Measurements from ENCODE around the gene SLC38A8. TPM values are rescaled to one million over a fixed set of nuclear protein-coding genes. Genes with fewer than 3 reads are reported as not detected.
A peak's percentile ranks its signal among the peaks of the same experiment; 100 is the strongest.

The SLC38A8 gene
- total and polyA plus RNA-seq, 4 donors, result 0.28 to 1.4 (median 1.1) TPM

DNA sequence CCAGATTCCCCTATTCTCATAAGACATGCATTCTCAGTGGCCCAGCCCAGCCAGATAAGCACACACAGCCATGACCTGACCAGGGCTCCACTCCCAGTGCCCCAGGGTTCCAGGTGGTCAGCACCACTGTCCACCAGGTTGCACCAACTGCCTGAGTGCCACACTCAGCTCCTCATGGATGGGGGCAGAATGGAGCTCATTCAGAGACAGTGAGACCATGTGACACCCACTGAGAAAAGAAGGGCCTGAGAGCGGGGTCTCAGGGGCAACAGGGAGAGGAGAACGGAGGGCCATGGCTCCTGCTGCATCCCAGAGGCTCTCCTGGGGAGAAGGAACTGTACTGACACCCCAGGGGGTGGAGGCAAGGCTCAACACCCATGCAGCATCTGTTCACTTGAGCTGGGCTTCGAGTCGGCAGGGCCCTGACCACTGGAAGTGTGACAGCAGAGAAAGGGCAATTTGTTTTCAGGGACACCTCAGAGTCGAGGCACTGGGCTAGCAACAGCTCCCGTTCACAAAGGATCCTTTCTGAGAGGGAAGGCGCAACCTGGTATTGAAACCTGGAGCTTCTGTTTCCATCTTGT lies 18.7 kb upstream of the SLC38A8 start:
- Histone ChIP-seq H3K9me3 (ENCODE audit: control insufficient read depth, insufficient read depth, low read length) (no peaks in the 10 kb centered on the region), H3K27me3 (ENCODE audit: control insufficient read depth, insufficient read depth, low read length) (no peaks in the 10 kb centered on the region), H3K4me3 (ENCODE audit: low read depth, low read length) (no peak overlapping the region), H3K36me3 (ENCODE audit: control insufficient read depth, insufficient read depth, low read length) (peaks cover 60% of the 10 kb centered on the region), H3K4me1 (ENCODE audit: control insufficient read depth, insufficient read depth, low read length) (peaks cover 12% of the 10 kb centered on the region), H3K27ac (ENCODE audit: low read depth, low read length) (no peak overlapping the region)
- no peak for DNase-seq (ENCODE audit: low read depth in 4 of 6, low spot score in 6 of 6)
- WGBS (ENCODE audit: insufficient coverage), result 72% methylated on average over 6 of the region's 7 CpGs

DNA sequence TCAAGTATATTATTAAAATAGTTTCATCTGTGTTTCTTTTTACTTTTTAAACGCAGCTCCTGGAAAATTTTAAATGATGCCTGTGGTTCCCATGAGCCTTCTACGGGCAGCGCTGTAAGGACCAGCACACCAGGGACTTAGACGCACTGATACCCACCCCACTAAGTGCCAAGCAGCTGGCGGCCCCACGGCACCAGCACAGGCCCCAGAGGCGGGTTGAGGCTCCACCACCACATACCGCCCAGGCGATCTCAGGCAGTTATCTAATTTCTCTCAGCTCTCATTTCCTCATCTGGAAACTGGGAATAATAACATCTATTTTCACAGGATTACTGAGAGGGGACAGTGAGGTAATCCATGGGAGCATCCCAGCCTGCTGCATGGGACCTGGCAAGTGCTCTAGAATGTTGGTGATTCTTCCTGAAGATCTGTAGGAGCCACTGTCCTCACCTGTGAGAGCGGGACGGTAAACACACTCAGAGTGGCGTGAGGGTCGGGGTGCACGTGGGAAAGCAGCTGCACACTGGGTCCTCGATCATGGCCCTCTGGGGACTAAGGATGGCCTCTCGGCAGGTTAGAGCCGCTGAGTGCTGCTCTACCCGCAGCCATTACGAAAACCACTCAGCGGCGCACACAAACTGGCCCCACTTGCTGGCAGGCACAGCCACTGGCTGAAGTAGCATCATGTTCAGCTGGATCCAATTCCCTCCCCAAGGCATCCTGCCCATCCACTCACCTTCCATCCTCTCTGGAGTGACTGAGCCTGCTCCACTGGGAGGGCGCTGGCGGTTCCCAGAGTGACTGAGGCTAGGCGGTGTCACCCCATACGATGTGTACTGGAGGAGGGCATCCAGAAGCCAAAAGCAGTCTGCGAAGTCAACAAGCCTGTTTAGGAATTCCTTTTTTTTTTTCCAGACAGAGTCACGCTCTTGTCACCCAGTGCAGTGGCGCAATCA lies 17.6 kb upstream of the SLC38A8 start:
- WGBS (ENCODE audit: insufficient coverage), result 92% methylated on average over 24 of the region's 28 CpGs
- no peak for DNase-seq (ENCODE audit: low read depth in 4 of 6, low spot score in 6 of 6)
- no peaks in the 10 kb centered on the region for H3K27me3 ChIP-seq (ENCODE audit: control insufficient read depth, insufficient read depth, low read length)
- no peak overlapping the region for H3K27ac ChIP-seq (ENCODE audit: low read depth, low read length)
- H3K4me1 ChIP-seq (ENCODE audit: control insufficient read depth, insufficient read depth, low read length), result peaks cover 21% of the 10 kb centered on the region
- H3K9me3 ChIP-seq (ENCODE audit: control insufficient read depth, insufficient read depth, low read length), result no peaks in the 10 kb centered on the region
- H3K4me3 ChIP-seq (ENCODE audit: low read depth, low read length), result no peak overlapping the region
- peaks cover 69% of the 10 kb centered on the region for H3K36me3 ChIP-seq (ENCODE audit: control insufficient read depth, insufficient read depth, low read length)

DNA sequence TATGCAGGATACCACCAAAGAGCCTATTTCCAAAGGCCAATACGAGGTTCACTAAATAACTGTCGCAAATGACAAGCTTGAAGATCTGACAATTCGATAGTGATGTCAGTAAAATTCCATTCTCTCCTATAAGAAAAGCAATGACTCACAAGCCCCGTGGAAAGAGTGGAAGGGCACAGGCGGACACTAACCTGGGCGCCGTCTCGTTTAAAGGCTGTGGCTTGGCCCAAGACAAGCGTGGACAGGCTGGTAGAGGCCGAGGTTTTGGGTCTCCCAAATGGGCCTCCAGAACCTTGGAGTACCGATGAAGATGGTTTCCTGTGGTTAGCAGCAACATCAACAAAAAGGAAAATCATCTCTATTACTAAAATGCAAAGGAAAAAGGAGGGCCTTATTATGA lies 16.5 kb upstream of the SLC38A8 start:
- H3K4me3 ChIP-seq (ENCODE audit: low read depth, low read length), result no peak overlapping the region
- 94% methylated on average over 7 of the region's 11 CpGs for WGBS (ENCODE audit: insufficient coverage)
- peaks cover 27% of the 10 kb centered on the region for H3K4me1 ChIP-seq (ENCODE audit: control insufficient read depth, insufficient read depth, low read length)
- peaks cover 80% of the 10 kb centered on the region for H3K36me3 ChIP-seq (ENCODE audit: control insufficient read depth, insufficient read depth, low read length)
- H3K9me3 ChIP-seq (ENCODE audit: control insufficient read depth, insufficient read depth, low read length), result no peaks in the 10 kb centered on the region
- H3K27ac ChIP-seq (ENCODE audit: low read depth, low read length), result no peak overlapping the region
- no peak for DNase-seq (ENCODE audit: low read depth in 4 of 6, low spot score in 6 of 6)
- no peaks in the 10 kb centered on the region for H3K27me3 ChIP-seq (ENCODE audit: control insufficient read depth, insufficient read depth, low read length)

DNA sequence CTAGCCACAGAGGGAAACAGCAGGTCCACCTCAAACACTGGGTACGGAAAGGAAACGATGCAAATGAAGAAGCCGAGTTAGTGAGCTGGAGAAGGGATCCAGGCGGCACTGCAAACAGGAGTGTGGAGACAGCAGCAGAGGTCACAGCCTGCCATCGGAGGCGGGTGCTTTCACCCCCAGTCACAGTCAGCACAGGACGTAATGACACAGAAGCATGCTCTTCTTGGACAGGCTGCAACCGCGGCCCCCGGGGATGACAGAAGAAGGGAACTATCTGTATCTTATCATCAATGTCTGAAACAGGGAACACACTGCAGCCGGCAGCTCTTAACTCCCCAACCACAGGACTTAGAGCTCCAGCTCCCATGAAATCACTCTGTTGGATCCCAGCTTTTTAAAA lies 16.1 kb upstream of the SLC38A8 start:
- H3K4me1 ChIP-seq (ENCODE audit: control insufficient read depth, insufficient read depth, low read length), result peaks cover 27% of the 10 kb centered on the region
- peaks cover 83% of the 10 kb centered on the region for H3K36me3 ChIP-seq (ENCODE audit: control insufficient read depth, insufficient read depth, low read length)
- 80% methylated on average over 5 of the region's 11 CpGs for WGBS (ENCODE audit: insufficient coverage)
- H3K4me3 ChIP-seq (ENCODE audit: low read depth, low read length), result no peak overlapping the region
- no peaks in the 10 kb centered on the region for H3K9me3 ChIP-seq (ENCODE audit: control insufficient read depth, insufficient read depth, low read length)
- no peak overlapping the region for H3K27ac ChIP-seq (ENCODE audit: low read depth, low read length)
- no peak for DNase-seq (ENCODE audit: low read depth in 4 of 6, low spot score in 6 of 6)
- no peaks in the 10 kb centered on the region for H3K27me3 ChIP-seq (ENCODE audit: control insufficient read depth, insufficient read depth, low read length)

DNA sequence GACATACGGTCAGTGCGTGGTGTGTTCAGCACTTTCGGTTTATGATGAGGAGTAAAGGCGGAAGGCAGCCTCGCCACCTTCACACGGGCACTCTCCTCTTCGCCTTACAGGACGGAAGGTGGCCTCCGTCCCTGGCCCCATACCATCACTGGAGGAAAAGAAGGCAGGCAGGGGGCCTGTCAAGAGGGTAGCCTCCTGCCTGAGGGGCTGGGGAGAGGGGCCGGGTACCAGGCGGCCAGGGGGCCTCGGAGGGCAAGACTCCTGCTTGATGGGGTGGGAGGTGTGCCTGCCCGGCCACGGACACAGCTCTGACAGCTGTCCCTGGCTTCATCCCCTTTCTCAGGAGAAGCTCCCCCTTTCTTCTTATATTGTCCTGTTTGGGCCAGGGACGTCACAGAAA lies 15.6 kb upstream of the SLC38A8 start:
- Histone ChIP-seq H3K27me3 (ENCODE audit: control insufficient read depth, insufficient read depth, low read length) (no peaks in the 10 kb centered on the region), H3K4me1 (ENCODE audit: control insufficient read depth, insufficient read depth, low read length) (peaks cover 27% of the 10 kb centered on the region), H3K27ac (ENCODE audit: low read depth, low read length) (no peak overlapping the region), H3K36me3 (ENCODE audit: control insufficient read depth, insufficient read depth, low read length) (peaks cover 87% of the 10 kb centered on the region), H3K4me3 (ENCODE audit: low read depth, low read length) (no peak overlapping the region), H3K9me3 (ENCODE audit: control insufficient read depth, insufficient read depth, low read length) (no peaks in the 10 kb centered on the region)
- whole genome bisulfite sequencing (ENCODE audit: insufficient coverage), result 82% methylated on average over 13 of the region's 15 CpGs
- no peak for DNase-seq (ENCODE audit: low read depth in 4 of 6, low spot score in 6 of 6)

DNA sequence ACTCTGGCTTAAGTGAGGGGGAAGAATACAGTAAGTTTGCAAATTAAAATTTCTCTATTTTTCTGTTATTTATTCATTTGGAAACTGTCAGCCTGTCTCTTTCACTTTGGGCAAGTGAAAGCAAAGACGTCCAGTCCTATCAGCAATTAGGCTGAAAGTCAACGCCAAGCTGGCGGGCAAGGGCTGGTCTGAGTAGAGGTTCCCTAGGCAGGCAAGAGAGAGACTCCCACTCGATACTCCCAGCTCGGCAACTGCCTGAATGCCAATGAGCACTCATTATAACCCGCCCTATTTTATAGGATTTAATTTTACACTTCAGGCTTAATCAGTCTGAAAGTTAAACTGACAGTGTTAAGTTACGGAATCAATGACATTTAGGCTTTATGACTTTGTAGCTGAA lies 14.3 kb upstream of the SLC38A8 start:
- no peak for DNase-seq (ENCODE audit: low read depth in 4 of 6, low spot score in 6 of 6)
- H3K27me3 ChIP-seq (ENCODE audit: control insufficient read depth, insufficient read depth, low read length), result no peaks in the 10 kb centered on the region
- no peak overlapping the region for H3K4me3 ChIP-seq (ENCODE audit: low read depth, low read length)
- H3K9me3 ChIP-seq (ENCODE audit: control insufficient read depth, insufficient read depth, low read length), result no peaks in the 10 kb centered on the region
- peaks cover 86% of the 10 kb centered on the region for H3K36me3 ChIP-seq (ENCODE audit: control insufficient read depth, insufficient read depth, low read length)
- no CpG with 5 or more reads among the region's 7 CpGs for WGBS (ENCODE audit: insufficient coverage)
- H3K4me1 ChIP-seq (ENCODE audit: control insufficient read depth, insufficient read depth, low read length), result peaks cover 19% of the 10 kb centered on the region
- no peak overlapping the region for H3K27ac ChIP-seq (ENCODE audit: low read depth, low read length)

DNA sequence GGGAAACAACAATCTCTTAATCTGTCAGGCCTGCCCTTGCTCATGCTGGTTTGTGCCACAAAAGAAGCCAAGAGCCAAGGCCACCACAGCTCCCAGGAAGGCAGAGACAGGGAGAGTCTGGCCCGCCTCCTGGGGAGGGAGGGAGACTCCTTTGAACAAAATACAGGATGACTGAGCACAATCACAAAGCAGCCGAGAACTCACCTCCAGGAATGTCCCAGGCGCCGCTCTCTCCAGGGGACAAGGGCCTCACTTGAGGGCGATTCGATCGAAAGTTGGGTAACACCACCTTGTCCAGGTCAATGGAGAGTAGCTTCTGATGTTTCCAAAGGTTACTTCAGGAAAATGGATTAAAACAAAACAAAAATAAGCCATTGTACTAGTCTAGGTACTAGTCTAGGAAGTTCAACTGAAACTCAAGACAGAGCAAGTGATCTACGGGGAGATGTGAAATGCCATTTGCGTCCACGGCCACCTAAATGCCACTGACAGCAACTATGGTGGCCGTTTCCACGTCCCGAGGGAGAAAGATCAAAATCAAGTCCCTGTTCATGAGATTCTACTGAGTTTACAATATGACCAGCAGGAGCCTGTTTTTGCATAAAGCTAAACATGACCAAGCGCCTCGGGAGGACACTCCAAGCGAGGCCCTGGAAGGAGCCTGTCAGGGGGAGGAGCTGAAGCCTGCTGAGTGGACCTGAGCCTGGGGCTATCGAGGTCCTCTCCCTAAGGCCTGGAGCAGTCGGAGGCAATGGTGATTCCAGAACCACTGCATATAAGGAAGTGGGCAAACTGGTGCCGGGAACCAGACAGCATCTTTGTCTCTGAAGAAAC lies 13.4 kb upstream of the SLC38A8 start:
- no peak for DNase-seq (ENCODE audit: low read depth in 4 of 6, low spot score in 6 of 6)
- Histone ChIP-seq H3K4me3 (ENCODE audit: low read depth, low read length) (no peak overlapping the region), H3K36me3 (ENCODE audit: control insufficient read depth, insufficient read depth, low read length) (peaks cover 84% of the 10 kb centered on the region), H3K27ac (ENCODE audit: low read depth, low read length) (no peak overlapping the region), H3K27me3 (ENCODE audit: control insufficient read depth, insufficient read depth, low read length) (no peaks in the 10 kb centered on the region), H3K9me3 (ENCODE audit: control insufficient read depth, insufficient read depth, low read length) (no peaks in the 10 kb centered on the region), H3K4me1 (ENCODE audit: control insufficient read depth, insufficient read depth, low read length) (peaks cover 19% of the 10 kb centered on the region)
- 93% methylated on average over 13 of the region's 19 CpGs for WGBS (ENCODE audit: insufficient coverage)

DNA sequence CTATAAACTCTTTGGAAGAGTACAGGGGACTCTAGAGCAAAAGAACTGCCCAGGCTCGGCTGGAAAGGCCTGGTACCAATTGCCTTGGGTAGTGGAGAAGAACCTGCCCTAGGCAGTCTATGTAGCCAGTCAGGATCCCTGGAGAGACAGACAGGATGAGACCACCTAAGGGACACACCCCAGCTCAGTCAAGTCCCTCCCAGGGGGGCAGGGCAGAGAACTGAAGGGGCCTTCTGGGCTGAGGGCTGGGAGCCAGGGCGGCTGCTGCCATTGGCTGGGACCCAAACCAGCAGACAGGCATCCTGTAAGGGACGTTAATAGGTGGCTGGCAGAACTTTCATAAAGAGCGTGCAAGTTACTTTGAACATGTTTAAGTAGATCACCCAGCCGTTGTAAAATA lies 12.8 kb upstream of the SLC38A8 start:
- Histone ChIP-seq H3K4me1 (ENCODE audit: control insufficient read depth, insufficient read depth, low read length) (peaks cover 19% of the 10 kb centered on the region), H3K27ac (ENCODE audit: low read depth, low read length) (no peak overlapping the region), H3K27me3 (ENCODE audit: control insufficient read depth, insufficient read depth, low read length) (no peaks in the 10 kb centered on the region), H3K4me3 (ENCODE audit: low read depth, low read length) (no peak overlapping the region), H3K36me3 (ENCODE audit: control insufficient read depth, insufficient read depth, low read length) (peaks cover 80% of the 10 kb centered on the region), H3K9me3 (ENCODE audit: control insufficient read depth, insufficient read depth, low read length) (no peaks in the 10 kb centered on the region)
- peak in 1 of 6 donors; percentile 60 for DNase-seq (ENCODE audit: low read depth in 4 of 6, low spot score in 6 of 6)
- WGBS (ENCODE audit: insufficient coverage), result 65% methylated on average over 5 of the region's 5 CpGs

DNA sequence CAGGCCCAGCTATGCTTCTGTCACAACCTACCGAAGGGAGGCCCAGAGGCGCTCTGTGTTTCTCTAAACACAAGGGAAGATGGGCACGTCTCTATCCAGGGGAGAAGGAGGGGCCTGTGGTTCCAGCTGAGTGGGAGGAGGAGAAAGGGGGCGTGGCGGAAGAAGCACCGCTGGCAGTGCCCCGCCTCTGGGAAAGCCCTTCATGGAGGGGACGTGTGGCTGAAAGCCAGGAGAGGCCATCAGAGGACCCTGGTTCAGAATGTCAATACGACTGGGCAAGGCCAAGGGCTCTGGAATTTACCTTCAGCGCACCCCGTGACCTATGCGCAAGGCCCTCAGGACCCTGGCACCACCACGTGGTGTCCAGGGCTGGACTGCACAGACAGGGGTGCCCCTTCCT lies 12.3 kb upstream of the SLC38A8 start:
- Histone ChIP-seq H3K4me3 (ENCODE audit: low read depth, low read length) (no peak overlapping the region), H3K4me1 (ENCODE audit: control insufficient read depth, insufficient read depth, low read length) (peaks cover 19% of the 10 kb centered on the region), H3K9me3 (ENCODE audit: control insufficient read depth, insufficient read depth, low read length) (no peaks in the 10 kb centered on the region), H3K27me3 (ENCODE audit: control insufficient read depth, insufficient read depth, low read length) (no peaks in the 10 kb centered on the region), H3K36me3 (ENCODE audit: control insufficient read depth, insufficient read depth, low read length) (peaks cover 80% of the 10 kb centered on the region), H3K27ac (ENCODE audit: low read depth, low read length) (no peak overlapping the region)
- no peak for DNase-seq (ENCODE audit: low read depth in 4 of 6, low spot score in 6 of 6)
- 63% methylated on average over 12 of the region's 13 CpGs for WGBS (ENCODE audit: insufficient coverage)
